Prostate gland (tissue), 2 donors: ENCODE data around the gene SHISAL2A.

Experiments used
- CTCF ChIP-seq, 4 experiments: fragments of 200-600 bp in 2 of 4; fragments of 450-650 bp in 2 of 4; sonication (generic) in 2 of 4; IDR thresholded peaks; 1 replicate in 3 of 4; 2 replicates in 1 of 4; pipeline ENCODE4 v1.5.1; 2016 to 2019; ENCODE audit warnings: antibody characterized with exemption in 4 of 4, mild to moderate bottlenecking in 2 of 4, moderate library complexity in 2 of 4
- POLR2A ChIP-seq: fragments of 450-650 bp; IDR thresholded peaks from one replicate; pipeline ENCODE4 v1.6.1; 2016; ENCODE audit warnings: antibody characterized with exemption, mild to moderate bottlenecking
- POLR2AphosphoS5 ChIP-seq: sonication (generic); formaldehyde crosslinking; IDR thresholded peaks from one replicate; pipeline ENCODE4 v1.6.1; 2017; ENCODE audit warnings: antibody characterized with exemption

GRCh38 chr1:52599236-52599635, 33.7 kb upstream of the SHISAL2A start:
- TF ChIP-seq CTCF (IDR thresholded peaks at IDR 0.05) (no peak), POLR2A (no peak), POLR2AphosphoS5 (no peak)
